BLaER1 treated with 17β-estradiol and CSF1 and Interleukin-3, amounts not matched to agents 10 nM and 100 nM (cell line): ENCODE data around the gene EIF3L.

ENCODE experiments used
- H3K27ac ChIP-seq, 11 experiments: shearing (Covaris generic); formaldehyde crosslinking; 2 replicates each; pipeline ENCODE4 v1.8.1; 2022
- H3K27me3 ChIP-seq, 11 experiments: shearing (Covaris generic); formaldehyde crosslinking; 2 replicates each; pipeline ENCODE4 v1.8.1; 2022
- H3K36me3 ChIP-seq, 11 experiments: shearing (Covaris generic); formaldehyde crosslinking; 2 replicates each; pipeline ENCODE4 v1.8.1; 2022
- H3K4me1 ChIP-seq, 10 experiments: shearing (Covaris generic); formaldehyde crosslinking; 2 replicates each; pipeline ENCODE4 v1.8.1; 2022
- H3K4me2 ChIP-seq, 11 experiments: shearing (Covaris generic); formaldehyde crosslinking; 2 replicates each; pipeline ENCODE4 v1.8.1; 2022
- H3K4me3 ChIP-seq, 10 experiments: shearing (Covaris generic); formaldehyde crosslinking; 2 replicates each; pipeline ENCODE4 v1.8.1; 2022
- H3K9ac ChIP-seq, 11 experiments: shearing (Covaris generic); formaldehyde crosslinking; 2 replicates each; pipeline ENCODE4 v1.8.1; 2022
- H3K9me3 ChIP-seq, 11 experiments: shearing (Covaris generic); formaldehyde crosslinking; replicated peaks in 1 of 11; 2 replicates each; pipeline ENCODE4 v1.8.1; 2022
- H4K20me1 ChIP-seq, 11 experiments: shearing (Covaris generic); formaldehyde crosslinking; 2 replicates each; pipeline ENCODE4 v1.8.1; 2022
- Cebpa-rat ChIP-seq, 11 experiments: shearing (Covaris generic); IDR thresholded peaks; 2 replicates each; pipeline ENCODE4 v1.8.1; 2022

EIF3L gene

GRCh38 chr22:37822079-37822833 lies 27.0 kb upstream of the EIF3L start:
- Histone ChIP-seq H3K9me3 (no peaks in the 10 kb centered on the region), H3K4me3 (no peak overlapping the region), H4K20me1 (peaks cover 0 to 37% (median 0%) of the 10 kb centered on the region in 11 experiments; a peak in 6 of 22 replicates), H3K27ac (no peak overlapping the region), H3K9ac (peak overlapping the region in 1 of 11 experiments; percentile 3; a peak in 1 of 22 replicates), H3K27me3 (peaks cover 66 to 87% (median 83%) of the 10 kb centered on the region in 11 experiments), H3K36me3 (no peaks in the 10 kb centered on the region), H3K4me1 (peaks cover 6 to 18% (median 10%) of the 10 kb centered on the region in 10 experiments; a peak in 15 of 20 replicates), H3K4me2 (peak overlapping the region in 4 of 11 experiments; percentile 7 to 30 (median 20); a peak in 3 of 22 replicates)
- TF ChIP-seq Cebpa-rat (IDR thresholded peaks at IDR 0.05), result no peak

- Histone ChIP-seq H3K27ac (no peak within 1 kb of the TSS), H3K9ac (no peak within 1 kb of the TSS; a peak in 1 of 22 replicates), H3K36me3 (peaks cover 0 to 4% (median 2%) of the 10 kb centered on the region in 11 experiments; a peak in 3 of 22 replicates), H3K4me3 (no peak within 1 kb of the TSS), H3K4me2 (peak within 1 kb of the TSS in 3 of 11 experiments; percentile 7 to 30 (median 18); a peak in 2 of 22 replicates), H4K20me1 (peaks cover 0 to 36% (median 0%) of the 10 kb centered on the region in 11 experiments; a peak in 6 of 22 replicates), H3K27me3 (peaks cover 59 to 76% (median 72%) of the 10 kb centered on the region in 11 experiments), H3K9me3 (no peaks in the 10 kb centered on the region), H3K4me1 (peaks cover 6 to 11% (median 7%) of the 10 kb centered on the region in 10 experiments; a peak in 14 of 20 replicates)
- TF ChIP-seq Cebpa-rat (IDR thresholded peaks at IDR 0.05), result no peak
Measured at GRCh38 chr22:37823134-37823985, 25.9 kb upstream of the EIF3L start, which contains the start of gene GALR3. GALR3 (plus strand) TSS chr22:37823382; CDS start chr22:37823407, 25 bp downstream.

GRCh38 chr22:37824674-37825641 lies 24.3 kb upstream of the EIF3L start:
- no peak overlapping the region for H3K9ac ChIP-seq
- no peak overlapping the region for H3K4me3 ChIP-seq
- peaks cover 0 to 27% (median 0%) of the 10 kb centered on the region in 11 experiments; a peak in 5 of 22 replicates for H4K20me1 ChIP-seq
- no peak for TF ChIP-seq Cebpa-rat (IDR thresholded peaks at IDR 0.05)
- H3K4me1 ChIP-seq, result peaks cover 0 to 5% (median 0%) of the 10 kb centered on the region in 10 experiments; a peak in 2 of 20 replicates
- peaks cover 43 to 60% (median 56%) of the 10 kb centered on the region in 11 experiments for H3K27me3 ChIP-seq
- H3K9me3 ChIP-seq, result no peaks in the 10 kb centered on the region
- peaks cover 11 to 20% (median 18%) of the 10 kb centered on the region in 11 experiments; a peak in 21 of 22 replicates for H3K36me3 ChIP-seq
- H3K27ac ChIP-seq, result no peak overlapping the region
- H3K4me2 ChIP-seq, result no peak overlapping the region

GRCh38 chr22:37827056-37827455 lies 22.2 kb upstream of the EIF3L start:
- no peaks in the 10 kb centered on the region for H3K9me3 ChIP-seq
- H3K27ac ChIP-seq, result no peak overlapping the region
- H4K20me1 ChIP-seq, result peaks cover 0 to 35% (median 0%) of the 10 kb centered on the region in 11 experiments; a peak in 5 of 22 replicates
- TF ChIP-seq Cebpa-rat (IDR thresholded peaks at IDR 0.05), result no peak
- no peak overlapping the region for H3K4me2 ChIP-seq
- peaks cover 30 to 42% (median 38%) of the 10 kb centered on the region in 11 experiments for H3K27me3 ChIP-seq
- H3K9ac ChIP-seq, result peak overlapping the region in 2 of 11 experiments; percentile 10 to 35; a peak in 1 of 22 replicates
- no peak overlapping the region for H3K4me3 ChIP-seq
- peaks cover 32 to 41% (median 39%) of the 10 kb centered on the region in 11 experiments for H3K36me3 ChIP-seq
- peaks cover 0 to 3% (median 0%) of the 10 kb centered on the region in 10 experiments; a peak in 2 of 20 replicates for H3K4me1 ChIP-seq

- Histone ChIP-seq H3K27ac (no peak overlapping the region), H3K36me3 (peaks cover 60 to 73% (median 71%) of the 10 kb centered on the region in 11 experiments), H3K4me3 (no peak overlapping the region), H3K4me2 (no peak overlapping the region), H3K4me1 (no peaks in the 10 kb centered on the region), H3K27me3 (peaks cover 5 to 10% (median 6%) of the 10 kb centered on the region in 11 experiments), H3K9me3 (no peaks in the 10 kb centered on the region), H3K9ac (no peak overlapping the region), H4K20me1 (peaks cover 0 to 46% (median 0%) of the 10 kb centered on the region in 11 experiments; a peak in 6 of 22 replicates)
- TF ChIP-seq Cebpa-rat (IDR thresholded peaks at IDR 0.05), result no peak
Measured at GRCh38 chr22:37830093-37830842, 19.0 kb upstream of the EIF3L start.

- Histone ChIP-seq H3K9me3 (no peaks in the 10 kb centered on the region), H3K36me3 (peaks cover 63 to 84% (median 77%) of the 10 kb centered on the region in 11 experiments), H3K9ac (no peak overlapping the region), H3K4me2 (no peak overlapping the region), H3K27ac (no peak overlapping the region), H4K20me1 (peaks cover 0 to 46% (median 0%) of the 10 kb centered on the region in 11 experiments; a peak in 6 of 22 replicates), H3K27me3 (no peaks in the 10 kb centered on the region), H3K4me3 (no peak overlapping the region), H3K4me1 (no peaks in the 10 kb centered on the region)
- TF ChIP-seq Cebpa-rat (IDR thresholded peaks at IDR 0.05), result no peak
Measured at GRCh38 chr22:37831472-37831871, 17.7 kb upstream of the EIF3L start.

GRCh38 chr22:37832022-37832857 lies 17.0 kb upstream of the EIF3L start:
- Histone ChIP-seq H3K27me3 (no peaks in the 10 kb centered on the region), H4K20me1 (peaks cover 0 to 46% (median 0%) of the 10 kb centered on the region in 11 experiments; a peak in 6 of 22 replicates), H3K9ac (peak overlapping the region in 1 of 11 experiments; percentile 18; a peak in 1 of 22 replicates), H3K4me2 (no peak overlapping the region), H3K4me1 (no peaks in the 10 kb centered on the region), H3K4me3 (no peak overlapping the region), H3K27ac (no peak overlapping the region), H3K36me3 (peaks cover 70 to 92% (median 84%) of the 10 kb centered on the region in 11 experiments), H3K9me3 (no peaks in the 10 kb centered on the region)
- no peak for TF ChIP-seq Cebpa-rat (IDR thresholded peaks at IDR 0.05)
